ENCODE measurements around the gene NID2. TPM values are rescaled to one million over a fixed set of nuclear protein-coding genes. Genes with fewer than 3 reads are reported as not detected.

The NID2 gene
- total and polyA plus RNA-seq, 9 of the 15 experiments (the other 6 are each of a cell fraction or from before 2014, with no cell fraction given): 0.04 to 0.45 (median 0.16) TPM; not detected in 3

DNA sequence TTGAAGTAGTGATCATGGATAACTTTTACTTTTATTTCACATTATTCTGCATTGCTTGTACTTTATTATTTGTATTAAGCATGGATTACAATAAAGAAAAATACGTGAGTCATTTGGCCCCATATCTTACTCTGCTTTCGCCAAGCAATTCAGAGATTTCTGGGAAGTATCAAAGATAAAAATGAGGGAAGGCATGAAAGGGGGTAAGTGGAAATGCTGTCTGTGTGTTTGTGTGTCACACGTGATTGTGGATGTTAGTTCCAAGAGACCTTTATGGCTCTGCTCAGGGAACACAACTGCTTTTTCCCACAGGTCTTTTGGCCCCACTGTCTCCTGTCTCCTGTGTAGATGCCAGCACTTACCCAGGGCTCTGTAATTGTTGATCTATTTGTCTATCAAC, 10.5 kb downstream of the NID2 start:
- no peaks in the 10 kb centered on the region for H4K20me1 ChIP-seq (replicated peaks; ENCODE audit: control insufficient read depth, insufficient read depth, low read length)
- no peak overlapping the region for H3K4me3 ChIP-seq
- ATAC-seq (no peak), FAIRE-seq (no peak), DNase-seq (ENCODE audit: extremely low read depth in 1 of 4, low spot score in 3 of 4) (no peak)
- 0% methylated on average over 3 of the region's 3 CpGs for WGBS (ENCODE audit: insufficient coverage, low coverage, missing lambda C conversion rate)
- H2AFZ ChIP-seq (ENCODE audit: low read depth, low read length): no peak overlapping the region
- no TSS peak for BruUV-seq (replicated peaks)
- POLR2A ChIA-PET: interaction anchor here (0.7 kb wide), 1 partner anchor 15 kb away, joined by 3 read pairs; no protein-coding TSS in a partner anchor
- no peaks in the 10 kb centered on the region for H3K79me2 ChIP-seq (ENCODE audit: control insufficient read depth, insufficient read depth, low read length)
- no peak overlapping the region for H3K4me2 ChIP-seq (ENCODE audit: insufficient read depth, low read length)
- H3K27ac ChIP-seq (ENCODE audit: extremely low read depth, low read depth, low read length): no peak overlapping the region
- CTCF ChIA-PET (ENCODE audit: low intra/inter-chr PET ratio): no interaction called here
- TF ChIP-seq NCOA1 (IDR thresholded peaks at IDR 0.05; ENCODE audit: low read depth) (no peak), TSC22D4 (tag; IDR thresholded peaks at IDR 0.05) (no peak), HDAC1 (IDR thresholded peaks at IDR 0.05) (no peak)
- no peaks in the 10 kb centered on the region for H3K36me3 ChIP-seq (ENCODE audit: control insufficient read depth, insufficient read depth, low read length)
- no peaks in the 10 kb centered on the region for H3K4me1 ChIP-seq (replicated peaks in 1 of 2; ENCODE audit: control insufficient read depth in 2 of 2, insufficient read depth in 2 of 2, low read length in 2 of 2)
- no peaks in the 10 kb centered on the region; a peak in 1 of 5 replicates for H3K27me3 ChIP-seq (ENCODE audit: control insufficient read depth in 2 of 2, insufficient read depth in 2 of 2, low read length in 2 of 2)
- no peaks in the 10 kb centered on the region for H3K9me3 ChIP-seq (replicated peaks; ENCODE audit: control insufficient read depth, insufficient read depth, low read depth, low read length)
- in situ Hi-C loops (cut with MboI) (no loop called here), intact Hi-C loops (cut with micrococcal nuclease) (no loop called here)
- no peaks in the 10 kb centered on the region for H3K9me1 ChIP-seq (ENCODE audit: control insufficient read depth, insufficient read depth, low read length)
- H3K9ac ChIP-seq (ENCODE audit: insufficient read depth in 1 of 2, low read depth in 2 of 2, low read length in 2 of 2): no peak overlapping the region

DNA sequence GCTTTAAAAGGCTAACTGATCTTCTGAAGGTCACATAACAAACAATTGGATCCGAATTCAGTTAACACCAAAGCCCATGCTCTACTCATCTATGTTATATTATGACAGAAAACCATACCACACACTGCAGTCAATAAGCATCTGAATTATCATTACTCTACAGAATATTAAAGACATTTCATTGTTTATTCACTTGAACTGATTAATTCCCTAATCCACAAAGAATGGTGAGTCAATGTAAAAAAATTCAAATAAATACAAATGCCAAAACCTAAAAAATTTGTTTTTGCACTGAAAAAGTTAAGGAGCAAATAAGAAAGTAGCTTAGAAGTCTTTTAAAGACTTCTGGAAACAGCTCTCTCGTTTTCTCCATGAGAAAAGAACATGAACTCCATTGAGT, 13.7 kb downstream of the NID2 start:
- FAIRE-seq (no peak), DNase-seq (ENCODE audit: extremely low read depth in 1 of 4, low spot score in 3 of 4) (no peak), ATAC-seq (no peak)
- intact Hi-C loops (cut with micrococcal nuclease) (no loop called here), in situ Hi-C loops (cut with MboI) (no loop called here)
- WGBS (ENCODE audit: insufficient coverage, low coverage, missing lambda C conversion rate): 0% methylated on average over 2 of the region's 2 CpGs
- no peaks in the 10 kb centered on the region for H3K79me2 ChIP-seq (ENCODE audit: control insufficient read depth, insufficient read depth, low read length)
- POLR2A ChIA-PET: no interaction called here
- BruUV-seq (replicated peaks): no TSS peak
- H3K4me3 ChIP-seq: no peak overlapping the region
- H2AFZ ChIP-seq (ENCODE audit: low read depth, low read length): no peak overlapping the region
- H3K9me1 ChIP-seq (ENCODE audit: control insufficient read depth, insufficient read depth, low read length): no peaks in the 10 kb centered on the region
- H3K9ac ChIP-seq (ENCODE audit: insufficient read depth in 1 of 2, low read depth in 2 of 2, low read length in 2 of 2): no peak overlapping the region
- no peaks in the 10 kb centered on the region for H3K4me1 ChIP-seq (replicated peaks in 1 of 2; ENCODE audit: control insufficient read depth in 2 of 2, insufficient read depth in 2 of 2, low read length in 2 of 2)
- no peak overlapping the region for H3K27ac ChIP-seq (ENCODE audit: extremely low read depth, low read depth, low read length)
- H3K36me3 ChIP-seq (ENCODE audit: control insufficient read depth, insufficient read depth, low read length): no peaks in the 10 kb centered on the region
- H3K4me2 ChIP-seq (ENCODE audit: insufficient read depth, low read length): no peak overlapping the region
- H4K20me1 ChIP-seq (replicated peaks; ENCODE audit: control insufficient read depth, insufficient read depth, low read length): no peaks in the 10 kb centered on the region
- CTCF ChIA-PET (ENCODE audit: low intra/inter-chr PET ratio): no interaction called here
- no peaks in the 10 kb centered on the region; a peak in 1 of 5 replicates for H3K27me3 ChIP-seq (ENCODE audit: control insufficient read depth in 2 of 2, insufficient read depth in 2 of 2, low read length in 2 of 2)
- no peaks in the 10 kb centered on the region for H3K9me3 ChIP-seq (replicated peaks; ENCODE audit: control insufficient read depth, insufficient read depth, low read depth, low read length)
- TF ChIP-seq RBM22 (IDR thresholded peaks at IDR 0.05; ENCODE audit: low read depth, low read length, poor library complexity, severe bottlenecking): no peak
- TF ChIP-seq, protein P1, sequence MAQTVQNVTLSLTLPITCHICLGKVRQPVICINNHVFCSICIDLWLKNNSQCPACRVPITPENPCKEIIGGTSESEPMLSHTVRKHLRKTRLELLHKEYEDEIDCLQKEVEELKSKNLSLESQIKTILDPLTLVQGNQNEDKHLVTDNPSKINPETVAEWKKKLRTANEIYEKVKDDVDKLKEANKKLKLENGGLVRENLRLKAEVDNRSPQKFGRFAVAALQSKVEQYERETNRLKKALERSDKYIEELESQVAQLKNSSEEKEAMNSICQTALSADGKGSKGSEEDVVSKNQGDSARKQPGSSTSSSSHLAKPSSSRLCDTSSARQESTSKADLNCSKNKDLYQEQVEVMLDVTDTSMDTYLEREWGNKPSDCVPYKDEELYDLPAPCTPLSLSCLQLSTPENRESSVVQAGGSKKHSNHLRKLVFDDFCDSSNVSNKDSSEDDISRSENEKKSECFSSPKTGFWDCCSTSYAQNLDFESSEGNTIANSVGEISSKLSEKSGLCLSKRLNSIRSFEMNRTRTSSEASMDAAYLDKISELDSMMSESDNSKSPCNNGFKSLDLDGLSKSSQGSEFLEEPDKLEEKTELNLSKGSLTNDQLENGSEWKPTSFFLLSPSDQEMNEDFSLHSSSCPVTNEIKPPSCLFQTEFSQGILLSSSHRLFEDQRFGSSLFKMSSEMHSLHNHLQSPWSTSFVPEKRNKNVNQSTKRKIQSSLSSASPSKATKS (CRISPR knock-in tag; IDR thresholded peaks at IDR 0.05): no peak
- TF ChIP-seq FUS (optimal IDR thresholded peaks at IDR 0.05; ENCODE audit: low read depth, low read length): no peak
- TF ChIP-seq, protein P2, sequence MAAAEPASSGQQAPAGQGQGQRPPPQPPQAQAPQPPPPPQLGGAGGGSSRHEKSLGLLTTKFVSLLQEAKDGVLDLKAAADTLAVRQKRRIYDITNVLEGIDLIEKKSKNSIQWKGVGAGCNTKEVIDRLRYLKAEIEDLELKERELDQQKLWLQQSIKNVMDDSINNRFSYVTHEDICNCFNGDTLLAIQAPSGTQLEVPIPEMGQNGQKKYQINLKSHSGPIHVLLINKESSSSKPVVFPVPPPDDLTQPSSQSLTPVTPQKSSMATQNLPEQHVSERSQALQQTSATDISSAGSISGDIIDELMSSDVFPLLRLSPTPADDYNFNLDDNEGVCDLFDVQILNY (CRISPR knock-in tag; IDR thresholded peaks at IDR 0.05): no peak
- no peak for TF ChIP-seq ZNF212 (CRISPR knock-in tag; IDR thresholded peaks at IDR 0.05)
- no peak for TF ChIP-seq ETV5 (CRISPR knock-in tag; IDR thresholded peaks at IDR 0.05; ENCODE audit: low read depth)
- no peak for TF ChIP-seq KLF6 (CRISPR knock-in tag; IDR thresholded peaks at IDR 0.05; ENCODE audit: borderline replicate concordance)
- no peak for TF ChIP-seq TCF7L2 (IDR thresholded peaks at IDR 0.05; ENCODE audit: low read depth, low read length)
- TF ChIP-seq, protein P3, sequence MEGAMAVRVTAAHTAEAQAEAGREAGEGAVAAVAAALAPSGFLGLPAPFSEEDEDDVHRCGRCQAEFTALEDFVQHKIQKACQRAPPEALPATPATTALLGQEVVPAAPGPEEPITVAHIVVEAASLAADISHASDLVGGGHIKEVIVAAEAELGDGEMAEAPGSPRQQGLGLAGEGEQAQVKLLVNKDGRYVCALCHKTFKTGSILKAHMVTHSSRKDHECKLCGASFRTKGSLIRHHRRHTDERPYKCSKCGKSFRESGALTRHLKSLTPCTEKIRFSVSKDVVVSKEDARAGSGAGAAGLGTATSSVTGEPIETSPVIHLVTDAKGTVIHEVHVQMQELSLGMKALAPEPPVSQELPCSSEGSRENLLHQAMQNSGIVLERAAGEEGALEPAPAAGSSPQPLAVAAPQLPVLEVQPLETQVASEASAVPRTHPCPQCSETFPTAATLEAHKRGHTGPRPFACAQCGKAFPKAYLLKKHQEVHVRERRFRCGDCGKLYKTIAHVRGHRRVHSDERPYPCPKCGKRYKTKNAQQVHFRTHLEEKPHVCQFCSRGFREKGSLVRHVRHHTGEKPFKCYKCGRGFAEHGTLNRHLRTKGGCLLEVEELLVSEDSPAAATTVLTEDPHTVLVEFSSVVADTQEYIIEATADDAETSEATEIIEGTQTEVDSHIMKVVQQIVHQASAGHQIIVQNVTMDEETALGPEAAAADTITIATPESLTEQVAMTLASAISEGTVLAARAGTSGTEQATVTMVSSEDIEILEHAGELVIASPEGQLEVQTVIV (CRISPR knock-in tag; IDR thresholded peaks at IDR 0.05; ENCODE audit: borderline replicate concordance): no peak

All from K562 (cell line).